HK-2 (cell line): ENCODE measurements around the gene PLPP2.

Source experiments
- DNase-seq: peaks from one replicate; pipeline ENCODE4 v3.0.0-alpha.2; 2018; ENCODE audit not compliant: unreplicated experiment

The PLPP2 gene

DNA sequence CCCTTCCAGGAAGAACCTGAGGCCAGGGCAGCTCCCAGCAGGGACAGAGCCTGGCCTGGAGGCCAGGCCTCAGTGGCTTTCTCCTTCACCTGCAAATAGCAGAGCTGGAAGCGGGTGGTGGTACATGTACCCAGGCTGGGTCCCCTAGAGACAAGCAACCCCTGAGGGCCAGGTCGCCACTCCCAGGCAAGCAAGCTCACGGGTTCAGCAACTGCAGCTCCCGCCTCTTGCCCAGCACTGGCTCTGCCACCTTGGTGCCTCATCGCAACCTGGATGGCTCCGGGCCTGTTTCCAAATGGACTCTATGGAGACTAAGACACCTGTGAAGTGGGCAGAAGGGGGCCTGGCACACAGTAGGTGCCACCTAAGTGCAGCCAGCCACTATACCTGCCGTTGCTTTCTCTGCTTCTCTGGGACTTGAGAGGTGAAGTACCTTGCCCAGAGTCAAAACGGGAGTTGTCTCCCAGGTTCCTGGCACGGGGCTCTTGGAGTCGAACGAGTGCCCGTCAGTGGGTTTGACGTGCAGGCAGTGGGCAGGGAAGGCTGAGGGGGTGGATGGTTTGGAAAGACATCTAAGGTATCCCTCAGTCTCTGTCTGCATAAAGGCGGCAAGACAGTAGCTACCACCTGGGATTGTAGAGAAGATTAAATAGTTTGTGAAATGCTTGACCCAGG, 2.4 kb upstream of the PLPP2 start:
- DNase-seq: no peak

GRCh38 chr19:292951-293350, 1.7 kb upstream of the PLPP2 start:
- DNase-seq: no peak

DNA sequence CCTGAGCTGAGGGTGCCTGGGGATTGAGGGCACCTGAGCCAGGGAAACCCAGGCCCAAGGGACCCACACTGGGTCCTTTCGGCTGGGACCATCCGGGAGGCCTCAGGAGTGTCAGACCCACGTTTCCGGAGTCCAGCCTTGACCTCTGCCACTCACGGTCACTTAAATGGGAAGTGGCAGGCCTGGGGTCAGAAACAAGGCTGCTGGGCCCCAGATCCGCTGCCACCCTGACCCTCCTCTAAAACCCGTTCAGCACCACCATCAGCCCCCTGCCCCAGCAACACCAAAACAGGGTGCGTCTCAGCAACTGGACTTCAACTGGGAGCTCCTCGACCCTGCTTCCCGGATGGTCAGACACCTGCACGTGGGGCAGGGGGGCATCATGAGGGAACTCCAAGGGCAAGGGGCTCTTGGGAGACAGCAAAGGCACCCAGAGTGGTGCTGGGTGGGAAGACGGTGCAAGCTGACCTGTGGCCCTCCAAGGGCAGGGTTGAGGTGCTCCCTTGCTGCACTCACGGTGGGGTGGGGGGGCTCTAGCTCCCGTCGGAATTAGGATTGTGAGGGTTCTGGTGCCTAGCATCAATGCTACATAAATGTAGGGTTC, 1.2 kb upstream of the PLPP2 start:
- DNase-seq: no peak

- no peak for DNase-seq
Measured at GRCh38 chr19:291561-292280, 518 bp upstream of the PLPP2 start.

- peak; percentile 51 for DNase-seq
Measured at GRCh38 chr19:290372-291005, 714 bp downstream of the PLPP2 start.

GRCh38 chr19:289651-290371, 1.4 kb downstream of the PLPP2 start:
- DNase-seq: peak; percentile 62

- no peak for DNase-seq
Measured at GRCh38 chr19:288911-289310, 2.3 kb downstream of the PLPP2 start.

DNA sequence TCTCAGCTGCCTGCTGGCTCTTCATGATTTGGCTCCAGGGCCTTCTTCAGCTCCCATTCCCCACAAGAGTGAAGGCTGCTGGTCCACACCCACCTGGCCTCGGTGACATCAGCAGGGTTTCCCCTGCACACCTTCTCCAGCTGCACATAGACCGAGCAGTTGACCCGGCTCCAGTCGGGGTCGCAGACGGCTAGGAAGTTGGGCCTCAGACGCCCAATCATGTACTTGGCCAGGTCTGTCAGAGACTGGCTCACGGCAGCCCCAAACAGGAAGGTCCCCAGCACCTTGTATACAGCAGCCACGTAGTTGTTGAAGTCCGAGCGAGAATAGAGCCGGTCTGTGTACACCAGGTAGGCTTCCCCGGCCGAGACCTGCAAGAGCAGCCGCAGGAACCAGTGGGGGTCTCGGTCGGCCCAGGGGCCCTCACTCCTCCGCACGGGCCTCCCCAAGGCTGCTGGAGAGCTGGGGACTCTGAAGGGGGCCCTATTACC, 3.8 kb downstream of the PLPP2 start:
- no peak for DNase-seq

DNA sequence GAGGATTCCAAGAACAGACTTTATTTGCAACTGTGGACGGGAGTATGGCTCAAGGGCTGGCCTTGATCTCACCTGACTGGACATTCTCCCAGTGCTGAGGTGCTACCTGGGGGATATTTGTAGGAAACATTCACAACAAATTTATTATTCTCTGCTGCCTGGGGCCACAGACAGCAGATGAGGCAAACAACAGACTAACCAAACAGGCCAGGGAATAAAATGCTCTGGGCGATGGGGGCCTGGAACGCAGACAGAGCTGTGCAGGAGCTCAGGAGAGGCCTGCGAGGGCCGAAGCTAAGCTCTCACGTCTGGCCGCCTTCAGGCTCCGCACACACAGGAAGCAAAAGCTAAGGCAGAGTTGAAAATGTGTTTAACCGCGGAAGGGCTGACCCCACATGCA, 7.8 kb downstream of the PLPP2 start:
- DNase-seq: no peak

GRCh38 chr19:282501-282900, 8.7 kb downstream of the PLPP2 start:
- no peak for DNase-seq

DNA sequence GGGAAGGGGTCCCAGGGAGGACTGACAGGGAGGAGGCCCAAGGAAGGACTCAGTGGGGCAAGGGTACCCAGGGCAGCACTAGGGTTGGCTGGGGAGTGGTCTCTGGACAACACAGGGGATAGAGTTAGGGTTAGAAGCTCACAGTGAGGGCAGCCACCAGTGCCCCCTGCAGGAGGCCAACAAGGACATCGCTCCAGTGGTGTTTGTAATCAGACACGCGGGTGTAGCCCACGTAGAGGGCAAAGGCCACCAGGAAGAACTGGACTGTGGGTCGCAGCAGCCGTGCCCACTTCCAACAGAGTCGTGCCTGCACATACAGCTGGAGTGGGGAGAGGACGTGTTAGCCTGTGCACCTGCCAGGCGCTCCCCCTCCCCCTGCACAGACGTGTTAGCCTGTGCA, 9.2 kb downstream of the PLPP2 start:
- DNase-seq: no peak

- DNase-seq: no peak
Measured at GRCh38 chr19:281156-281853, 9.9 kb downstream of the PLPP2 start.

DNA sequence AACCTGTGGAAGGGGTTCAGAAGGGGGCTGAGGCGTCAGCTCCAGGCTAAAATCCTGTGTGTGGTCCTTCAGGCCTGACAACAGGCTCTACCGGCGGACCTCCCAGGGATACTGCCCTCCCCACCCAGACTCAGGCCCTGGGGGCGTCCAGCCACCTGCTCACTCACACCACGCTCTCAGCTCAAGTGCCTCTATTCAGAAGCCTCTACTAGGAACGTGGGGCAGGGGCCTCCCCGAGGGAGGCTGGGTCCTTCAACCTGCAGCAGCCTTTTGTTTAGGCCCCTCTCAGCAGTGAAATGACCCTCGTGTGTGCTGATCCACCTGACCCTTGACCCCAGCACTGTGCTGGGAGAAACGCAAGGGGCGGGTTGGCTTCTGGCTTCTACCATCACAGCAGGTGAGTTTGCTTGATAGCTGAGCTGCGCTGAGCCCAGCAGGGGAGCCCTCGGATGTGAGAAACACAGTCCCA, 10.6 kb downstream of the PLPP2 start:
- no peak for DNase-seq

- DNase-seq: no peak
Measured at GRCh38 chr19:279656-280055, 11.5 kb downstream of the PLPP2 start.

- DNase-seq: no peak
Measured at GRCh38 chr19:279231-279630, 12.0 kb downstream of the PLPP2 start.

GRCh38 chr19:277581-278165, 13.5 kb downstream of the PLPP2 start:
- DNase-seq: no peak

DNA sequence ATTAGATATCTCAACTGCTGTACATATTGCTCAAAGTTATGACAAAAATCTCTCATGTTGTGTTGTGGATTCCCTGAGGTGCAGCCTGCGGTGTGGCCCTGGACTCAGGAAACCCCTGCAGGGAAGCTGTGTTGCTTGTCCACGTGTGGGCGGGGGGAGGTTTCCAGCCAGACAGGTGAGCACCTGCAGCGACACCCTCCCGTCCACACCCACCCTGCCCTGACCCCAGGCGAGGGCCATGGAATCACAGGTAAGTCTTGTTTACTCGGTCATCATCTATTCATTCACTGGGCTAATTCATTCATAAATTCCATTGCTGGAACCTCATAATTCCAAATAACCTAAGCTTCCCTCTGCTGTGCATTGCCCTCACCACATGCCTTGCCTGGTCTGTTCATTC, 14.1 kb downstream of the PLPP2 start:
- DNase-seq: no peak

- no peak for DNase-seq
Measured at GRCh38 chr19:275958-276646, 15.1 kb downstream of the PLPP2 start.

DNA sequence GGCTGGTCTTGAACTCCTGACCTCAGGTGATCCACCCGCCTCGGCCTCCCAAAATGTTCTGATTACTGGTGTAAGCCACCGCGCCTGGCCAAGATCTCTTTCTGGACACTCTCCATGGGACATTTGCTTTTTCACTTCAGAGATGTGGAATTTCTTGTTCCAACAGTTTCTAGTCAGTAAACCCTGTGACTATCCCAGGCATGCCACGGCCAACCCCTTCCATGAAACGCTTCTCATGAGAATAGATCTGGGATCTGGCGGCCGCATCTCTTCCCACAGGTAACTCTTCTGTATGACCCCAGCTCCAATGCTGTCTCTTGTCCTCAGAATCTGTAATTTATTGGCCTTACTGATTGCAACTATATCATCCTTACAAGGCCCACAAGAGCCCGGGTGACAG, 16.2 kb downstream of the PLPP2 start:
- no peak for DNase-seq

DNA sequence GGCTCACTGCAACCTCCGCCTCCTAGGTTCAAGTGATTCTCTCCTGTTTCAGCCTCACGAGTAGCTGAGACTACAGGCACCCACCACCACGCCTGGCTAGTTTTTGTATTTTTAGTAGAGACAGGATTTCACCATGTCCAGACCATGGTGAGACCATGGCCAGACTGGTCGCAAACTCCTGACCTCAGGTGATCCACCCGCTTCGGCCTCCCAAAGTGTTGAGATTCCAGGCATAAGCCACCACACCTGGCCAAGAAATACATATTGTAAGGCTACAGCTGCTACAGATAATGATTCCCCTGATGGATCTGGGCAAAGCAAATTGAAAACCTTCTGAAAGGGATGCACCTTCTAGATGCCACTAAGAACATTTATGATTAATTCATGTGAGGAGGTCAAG, 17.8 kb downstream of the PLPP2 start:
- DNase-seq: no peak
